ENCODE results near the gene NKG7. TPM values are rescaled to one million over a fixed set of nuclear protein-coding genes. Genes with fewer than 3 reads are reported as not detected.
A peak's percentile ranks its signal among the peaks of the same experiment; 100 is the strongest.

Gene NKG7
- total and polyA plus RNA-seq, 2 of the 13 experiments (the other 11 are each of a cell fraction or from before 2014, with no cell fraction given), result 0.40 TPM; not detected in 1

- peak; percentile 94 for TF ChIP-seq AGO2 (optimal IDR thresholded peaks at IDR 0.05; ENCODE audit: low read depth, low read length)
- TF ChIP-seq, protein P1, sequence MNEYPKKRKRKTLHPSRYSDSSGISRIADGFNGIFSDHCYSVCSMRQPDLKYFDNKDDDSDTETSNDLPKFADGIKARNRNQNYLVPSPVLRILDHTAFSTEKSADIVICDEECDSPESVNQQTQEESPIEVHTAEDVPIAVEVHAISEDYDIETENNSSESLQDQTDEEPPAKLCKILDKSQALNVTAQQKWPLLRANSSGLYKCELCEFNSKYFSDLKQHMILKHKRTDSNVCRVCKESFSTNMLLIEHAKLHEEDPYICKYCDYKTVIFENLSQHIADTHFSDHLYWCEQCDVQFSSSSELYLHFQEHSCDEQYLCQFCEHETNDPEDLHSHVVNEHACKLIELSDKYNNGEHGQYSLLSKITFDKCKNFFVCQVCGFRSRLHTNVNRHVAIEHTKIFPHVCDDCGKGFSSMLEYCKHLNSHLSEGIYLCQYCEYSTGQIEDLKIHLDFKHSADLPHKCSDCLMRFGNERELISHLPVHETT (CRISPR knock-in tag; conservative IDR thresholded peaks at IDR 0.05), result no peak
- no peak for TF ChIP-seq HES4 (CRISPR knock-in tag; IDR thresholded peaks at IDR 0.05; ENCODE audit: borderline replicate concordance)
- no peak for TF ChIP-seq ZFYVE20 (CRISPR knock-in tag; IDR thresholded peaks at IDR 0.05; ENCODE audit: borderline replicate concordance, low read depth)
- no peak for TF ChIP-seq FOXJ3 (CRISPR knock-in tag; IDR thresholded peaks at IDR 0.05; ENCODE audit: borderline replicate concordance)
- no peak for TF ChIP-seq ZNF614 (CRISPR knock-in tag; IDR thresholded peaks at IDR 0.05; ENCODE audit: borderline replicate concordance)
- no peak for TF ChIP-seq ZNF790 (CRISPR knock-in tag; IDR thresholded peaks at IDR 0.05; ENCODE audit: borderline replicate concordance)
- TF ChIP-seq SUZ12 (IDR thresholded peaks at IDR 0.05; ENCODE audit: low read depth, low read length), result no peak
- TF ChIP-seq, protein P2, sequence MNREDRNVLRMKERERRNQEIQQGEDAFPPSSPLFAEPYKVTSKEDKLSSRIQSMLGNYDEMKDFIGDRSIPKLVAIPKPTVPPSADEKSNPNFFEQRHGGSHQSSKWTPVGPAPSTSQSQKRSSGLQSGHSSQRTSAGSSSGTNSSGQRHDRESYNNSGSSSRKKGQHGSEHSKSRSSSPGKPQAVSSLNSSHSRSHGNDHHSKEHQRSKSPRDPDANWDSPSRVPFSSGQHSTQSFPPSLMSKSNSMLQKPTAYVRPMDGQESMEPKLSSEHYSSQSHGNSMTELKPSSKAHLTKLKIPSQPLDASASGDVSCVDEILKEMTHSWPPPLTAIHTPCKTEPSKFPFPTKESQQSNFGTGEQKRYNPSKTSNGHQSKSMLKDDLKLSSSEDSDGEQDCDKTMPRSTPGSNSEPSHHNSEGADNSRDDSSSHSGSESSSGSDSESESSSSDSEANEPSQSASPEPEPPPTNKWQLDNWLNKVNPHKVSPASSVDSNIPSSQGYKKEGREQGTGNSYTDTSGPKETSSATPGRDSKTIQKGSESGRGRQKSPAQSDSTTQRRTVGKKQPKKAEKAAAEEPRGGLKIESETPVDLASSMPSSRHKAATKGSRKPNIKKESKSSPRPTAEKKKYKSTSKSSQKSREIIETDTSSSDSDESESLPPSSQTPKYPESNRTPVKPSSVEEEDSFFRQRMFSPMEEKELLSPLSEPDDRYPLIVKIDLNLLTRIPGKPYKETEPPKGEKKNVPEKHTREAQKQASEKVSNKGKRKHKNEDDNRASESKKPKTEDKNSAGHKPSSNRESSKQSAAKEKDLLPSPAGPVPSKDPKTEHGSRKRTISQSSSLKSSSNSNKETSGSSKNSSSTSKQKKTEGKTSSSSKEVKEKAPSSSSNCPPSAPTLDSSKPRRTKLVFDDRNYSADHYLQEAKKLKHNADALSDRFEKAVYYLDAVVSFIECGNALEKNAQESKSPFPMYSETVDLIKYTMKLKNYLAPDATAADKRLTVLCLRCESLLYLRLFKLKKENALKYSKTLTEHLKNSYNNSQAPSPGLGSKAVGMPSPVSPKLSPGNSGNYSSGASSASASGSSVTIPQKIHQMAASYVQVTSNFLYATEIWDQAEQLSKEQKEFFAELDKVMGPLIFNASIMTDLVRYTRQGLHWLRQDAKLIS (CRISPR knock-in tag; IDR thresholded peaks at IDR 0.05), result 0 out of 2 replicates have a peak, but pooled peaks have one; percentile 10
- no peak for TF ChIP-seq ZNF205 (CRISPR knock-in tag; IDR thresholded peaks at IDR 0.05)
- no peak for TF ChIP-seq MAZ (IDR thresholded peaks at IDR 0.05; ENCODE audit: borderline replicate concordance, low read depth, low read length)
- TF ChIP-seq MAZ (CRISPR knock-in tag; IDR thresholded peaks at IDR 0.05; ENCODE audit: low read depth), result no peak
- no peak for TF ChIP-seq FIP1L1 (IDR thresholded peaks at IDR 0.05; ENCODE audit: borderline replicate concordance, insufficient read depth, low read depth, low read length)
- TF ChIP-seq, protein P3, sequence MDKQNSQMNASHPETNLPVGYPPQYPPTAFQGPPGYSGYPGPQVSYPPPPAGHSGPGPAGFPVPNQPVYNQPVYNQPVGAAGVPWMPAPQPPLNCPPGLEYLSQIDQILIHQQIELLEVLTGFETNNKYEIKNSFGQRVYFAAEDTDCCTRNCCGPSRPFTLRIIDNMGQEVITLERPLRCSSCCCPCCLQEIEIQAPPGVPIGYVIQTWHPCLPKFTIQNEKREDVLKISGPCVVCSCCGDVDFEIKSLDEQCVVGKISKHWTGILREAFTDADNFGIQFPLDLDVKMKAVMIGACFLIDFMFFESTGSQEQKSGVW (CRISPR knock-in tag; IDR thresholded peaks at IDR 0.05; ENCODE audit: borderline replicate concordance), result peak; percentile 51; the same call in 1 of the 2 replicates
These were observed 21.0 kb downstream of the NKG7 start (continued) for GRCh38 chr19:51351266-51351990.

Data from HepG2 (cell line).